ENCODE results near the gene CNOT8.

DNA sequence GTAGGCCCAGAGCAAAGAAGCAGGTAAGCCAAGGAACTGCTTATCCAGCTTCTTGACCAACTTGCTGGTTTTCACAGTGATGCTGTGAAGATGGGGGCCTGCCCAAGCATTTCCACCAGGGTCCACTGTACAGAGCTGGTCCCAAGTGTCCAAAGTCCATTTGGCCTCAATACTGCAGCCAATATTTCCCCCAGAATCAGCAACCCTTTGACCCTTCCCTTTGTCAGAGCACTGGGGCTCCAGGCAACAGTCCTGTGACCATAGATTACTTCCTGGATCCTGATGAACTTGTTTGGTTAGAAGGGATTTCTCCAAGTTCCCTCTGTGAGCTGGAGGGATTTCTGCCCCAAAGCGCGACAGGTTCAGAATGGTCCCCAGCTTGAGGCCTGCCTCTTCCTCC, 34.4 kb upstream of the CNOT8 start:
- TF ChIP-seq CTCF (conservative IDR thresholded peaks at IDR 0.05) (no peak), EZH2 (IDR thresholded peaks at IDR 0.05; ENCODE audit: low read depth) (no peak)
